GM19351 (cell line): ENCODE data around the gene MB.

Source experiments
- ATAC-seq: cut with Tn5 transposase; IDR thresholded peaks from one replicate; pipeline ENCODE4 v1.9.1; 2021; ENCODE audit warnings: mild to moderate bottlenecking, moderate library complexity; ENCODE audit not compliant: unreplicated experiment

The MB gene

GRCh38 chr22:35577799-35578659 lies 39.1 kb downstream of the MB start:
- no peak for ATAC-seq

- ATAC-seq = no peak
Measured at GRCh38 chr22:35576671-35577070, 40.5 kb downstream of the MB start.

DNA sequence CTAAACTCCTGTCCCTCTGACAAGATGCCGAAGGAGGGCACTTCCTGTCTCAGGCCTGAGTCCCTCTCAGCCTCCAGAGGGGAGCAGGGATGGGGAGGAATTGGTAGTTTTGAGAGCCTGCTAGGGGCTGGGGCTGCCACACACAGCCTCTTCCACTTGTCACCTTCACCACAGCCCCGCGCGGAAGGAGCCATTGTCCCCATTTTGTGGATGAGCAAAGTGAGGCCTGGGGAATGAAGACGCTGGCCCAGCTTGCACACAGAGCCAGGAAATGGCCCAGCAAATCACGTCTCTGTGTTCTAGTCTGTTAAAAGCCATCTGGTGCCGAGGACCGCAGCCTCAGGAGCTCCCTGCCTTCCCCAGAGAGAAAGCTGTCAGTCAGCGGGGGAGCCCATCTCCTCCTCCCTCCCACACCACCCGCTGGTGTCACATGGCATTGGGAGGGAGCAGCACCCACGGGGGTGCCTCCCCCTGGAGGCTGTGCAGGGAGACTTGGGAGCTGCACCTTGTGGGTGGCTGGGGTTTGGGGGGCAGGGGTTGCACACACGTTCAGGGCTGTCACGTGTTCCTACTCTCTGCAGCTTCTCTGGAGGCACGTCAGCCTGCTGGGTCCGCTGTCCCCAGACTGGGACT lies 41.9 kb downstream of the MB start:
- no peak for ATAC-seq

GRCh38 chr22:35572556-35572955 lies 44.6 kb downstream of the MB start:
- no peak for ATAC-seq

- ATAC-seq = no peak
Measured at GRCh38 chr22:35570686-35571194, 46.4 kb downstream of the MB start.

DNA sequence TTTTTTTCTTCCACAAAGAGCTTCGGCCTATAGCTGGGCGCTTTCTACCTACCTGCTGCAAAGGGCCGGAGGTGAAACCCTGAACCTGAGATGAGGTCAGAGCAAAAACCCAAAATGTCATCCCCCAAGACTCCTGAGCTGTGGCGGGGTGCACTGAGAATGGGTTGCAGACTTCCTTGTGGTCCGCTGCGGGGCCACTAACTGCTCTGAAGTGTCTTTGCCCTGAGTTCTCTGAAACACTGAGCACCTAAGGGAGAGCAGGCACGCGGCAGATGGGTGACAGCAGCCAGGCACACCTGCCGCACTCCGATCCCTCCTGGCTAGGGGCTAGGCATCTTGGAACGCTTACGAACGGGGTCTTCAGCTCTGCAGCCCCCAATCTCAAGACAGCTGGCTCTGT lies 47.2 kb downstream of the MB start:
- no peak for ATAC-seq

GRCh38 chr22:35568751-35569739 lies 48.1 kb downstream of the MB start:
- ATAC-seq = no peak

- ATAC-seq = no peak
Measured at GRCh38 chr22:35567351-35568141, 49.6 kb downstream of the MB start.

- no peak for ATAC-seq
Measured at GRCh38 chr22:35564975-35565867, 51.9 kb downstream of the MB start.

GRCh38 chr22:35563211-35563610 lies 53.9 kb downstream of the MB start:
- no peak for ATAC-seq

GRCh38 chr22:35561796-35562526 lies 55.2 kb downstream of the MB start:
- ATAC-seq = no peak

DNA sequence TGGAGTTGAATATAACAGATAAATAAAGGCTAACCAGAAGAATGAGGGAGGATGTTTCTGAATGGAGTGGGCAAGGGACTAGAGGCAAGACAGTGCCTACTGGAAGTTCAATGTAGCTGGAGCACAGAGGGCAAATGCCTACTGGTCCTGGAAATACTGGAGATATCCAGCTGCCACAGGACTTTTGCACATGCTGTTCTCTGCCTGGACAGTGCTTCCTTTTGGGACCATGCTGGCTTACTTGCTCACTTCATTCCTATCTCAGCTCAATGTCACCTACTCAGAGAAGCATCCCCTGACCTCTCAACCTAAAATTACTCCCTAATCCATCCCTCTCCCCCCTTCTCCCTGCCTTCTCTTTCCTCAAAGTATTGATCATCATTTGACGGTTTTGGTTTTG lies 56.3 kb downstream of the MB start:
- ATAC-seq = no peak

DNA sequence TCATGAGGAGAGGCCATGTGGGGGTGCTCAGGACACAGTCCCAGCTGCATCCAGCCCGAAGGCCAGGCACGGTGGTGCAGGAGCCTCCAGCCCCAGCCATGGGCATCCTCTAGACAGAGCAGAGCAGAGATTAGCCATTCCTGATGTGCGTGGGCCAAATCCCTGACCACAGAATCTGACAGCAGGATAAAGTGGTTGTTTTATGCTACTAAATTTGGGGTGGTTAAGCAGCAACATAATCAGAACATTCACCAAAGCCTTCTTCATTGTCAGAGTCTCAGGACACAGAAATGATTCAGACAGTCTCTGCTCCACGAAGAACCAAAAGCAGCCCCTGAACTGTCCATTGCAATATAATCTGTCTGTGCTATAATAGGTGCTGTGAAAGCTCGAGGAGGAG lies 56.8 kb downstream of the MB start:
- no peak for ATAC-seq

DNA sequence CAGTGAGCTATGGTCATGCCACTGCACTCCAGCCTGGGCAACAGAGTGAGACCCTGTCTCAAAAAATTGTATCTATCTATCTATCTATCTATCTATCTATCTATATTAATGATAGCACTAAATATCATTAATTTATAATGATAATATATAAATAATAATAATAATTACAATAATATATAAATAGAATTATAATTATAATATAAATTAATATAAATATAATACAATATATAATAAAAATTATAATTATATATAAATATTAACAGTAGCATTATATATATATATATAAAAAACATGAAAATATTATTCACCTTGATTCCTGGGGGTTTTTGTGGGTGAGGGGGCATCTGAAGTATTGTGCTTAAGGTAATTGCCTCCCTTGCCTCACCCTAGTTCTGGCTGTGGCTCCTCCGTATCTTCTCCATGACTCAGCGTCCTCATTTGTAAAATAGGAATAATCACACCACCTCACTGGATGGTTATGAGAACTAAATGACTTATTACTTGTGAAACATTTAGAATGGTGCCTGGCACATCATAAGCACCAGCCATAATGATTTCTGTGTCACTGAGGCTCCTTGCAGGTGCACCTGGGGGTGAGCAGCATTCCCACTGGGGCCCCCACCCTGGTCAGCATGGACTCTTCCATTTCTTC lies 57.6 kb downstream of the MB start:
- no peak for ATAC-seq

DNA sequence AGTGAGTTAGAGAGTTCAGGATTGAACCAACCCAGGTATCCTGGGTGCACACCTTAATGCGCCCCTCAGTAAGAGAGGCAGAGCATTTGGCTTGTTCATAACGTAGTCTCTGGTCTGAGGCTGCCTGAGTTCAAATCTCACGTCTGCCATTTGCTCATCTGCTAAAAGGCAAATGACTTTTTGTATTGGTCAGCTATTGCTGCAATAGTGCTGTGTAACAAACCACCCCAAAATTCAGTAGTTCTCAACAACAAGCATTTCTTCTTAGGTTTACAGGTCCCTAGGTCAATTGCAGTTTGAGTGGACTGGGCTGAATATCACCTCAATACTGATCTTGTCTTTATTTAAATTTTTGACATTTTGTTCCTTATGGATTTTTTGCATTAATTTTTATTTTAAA lies 58.4 kb downstream of the MB start:
- ATAC-seq = no peak

- no peak for ATAC-seq
Measured at GRCh38 chr22:35558031-35558430, 59.1 kb downstream of the MB start.
